H1 (cell line): ENCODE measurements around the gene GMEB2. TPM values are rescaled to one million over a fixed set of nuclear protein-coding genes. Genes with fewer than 3 reads are reported as not detected.

Experiments used
- ATF3 ChIP-seq: IDR thresholded peaks from 2 replicates; pipeline ENCODE4 v1.6.1; 2011; ENCODE audit warnings: low read depth, mild to moderate bottlenecking, low read length; ENCODE audit not compliant: insufficient read depth
- BRCA1 ChIP-seq: IDR thresholded peaks from 2 replicates; pipeline ENCODE4 v1.6.1; 2012; ENCODE audit warnings: low read depth, low read length, improper control_type of control experiment
- CEBPB ChIP-seq: IDR thresholded peaks from 2 replicates; pipeline ENCODE4 v1.6.1; 2012; ENCODE audit warnings: low read depth, low read length
- CHD1 ChIP-seq: IDR thresholded peaks from 2 replicates; pipeline ENCODE4 v1.6.1; 2012; ENCODE audit warnings: low read depth, low read length, improper control_type of control experiment
- CHD7 ChIP-seq: fragments of 300-600 bp; sonication (generic); IDR thresholded peaks from 2 replicates; pipeline ENCODE4 v1.7.1; 2012; ENCODE audit warnings: low read length, moderate library complexity, mild to moderate bottlenecking, inconsistent platforms; ENCODE audit not compliant: insufficient replicate concordance
- JUND ChIP-seq: IDR thresholded peaks from 2 replicates; pipeline ENCODE4 v1.6.1; 2011; ENCODE audit warnings: mild to moderate bottlenecking, improper control_type of control experiment, low read length
- RAD21 ChIP-seq, 2 experiments: IDR thresholded peaks in 1 of 2; conservative IDR thresholded peaks in 1 of 2; 2 replicates each; pipeline ENCODE4 v1.6.1; 2011; ENCODE audit warnings: low read depth in 2 of 2, low read length in 2 of 2, improper control_type of control experiment in 1 of 2, inconsistent platforms in 1 of 2, mild to moderate bottlenecking in 1 of 2, moderate library complexity in 1 of 2
- SIN3A ChIP-seq, 2 experiments: IDR thresholded peaks in 1 of 2; conservative IDR thresholded peaks in 1 of 2; 2 replicates each; pipeline ENCODE4 v1.6.1; 2011 to 2012; ENCODE audit warnings: low read length in 2 of 2, improper control_type of control experiment in 1 of 2, low read depth in 1 of 2, mild to moderate bottlenecking in 1 of 2
- SUZ12 ChIP-seq: fragments of 200-600 bp; sonication (generic); IDR thresholded peaks from 2 replicates; pipeline ENCODE4 v1.6.1; 2012; ENCODE audit warnings: mild to moderate bottlenecking, inconsistent platforms, low read length, moderate library complexity, mixed read lengths
- TAF1 ChIP-seq: IDR thresholded peaks from 2 replicates; pipeline ENCODE4 v1.6.1; 2011; ENCODE audit warnings: mild to moderate bottlenecking, low read depth, low read length
- polyA plus RNA-seq, 7 experiments: library from polyadenylated mRNA; depleted of rRNA in 3 of 7; stranded (reverse) in 5 of 7; unstranded in 2 of 7; fragments of >200 nt in 5 of 7; fragments of 200-250 nt in 2 of 7; gene quantifications; 1 replicate in 5 of 7; 2 replicates in 1 of 7; 4 replicates in 1 of 7; pipeline versions ENCODE4 v1.2.1 to v1.2.3, GENCODE V29; 2011 to 2013; ENCODE audit warnings: missing spikeins in 2 of 7, mixed read lengths in 2 of 7
- total RNA-seq: library from RNA; stranded (reverse); fragmentation: NEBNext Ultra II Directional; extraction: Animal tissue kit (Norgen Biotek cat#: 25700); gene quantifications from 2 replicates; pipeline ENCODE4 v1.2.1, GENCODE V29; 2021

GMEB2 gene
- total and polyA plus RNA-seq, 2 of the 8 experiments (the other 6 are each of a cell fraction or from before 2014, with no cell fraction given) = 12.9 to 14.2 TPM

DNA sequence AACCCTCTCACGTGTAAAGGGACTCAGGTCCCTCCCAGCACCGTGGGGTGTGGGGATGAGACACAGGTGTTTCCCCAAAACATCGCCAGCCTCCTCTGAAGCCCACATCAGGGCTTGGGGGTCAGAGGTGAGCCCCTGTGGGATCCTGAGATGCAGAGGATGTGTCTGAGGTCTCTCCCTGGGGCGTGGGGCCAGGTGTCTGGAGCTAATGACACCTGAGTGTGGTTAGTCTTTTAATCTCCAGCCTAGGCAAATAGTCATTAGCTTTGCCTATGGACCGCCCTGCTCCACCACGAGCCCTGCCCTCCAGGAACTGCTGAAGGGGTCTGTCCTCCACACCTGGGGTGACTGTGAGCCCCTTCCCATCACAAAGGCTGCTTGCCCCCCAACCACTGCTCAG lies 81.1 kb downstream of the GMEB2 start (continued):
- TF ChIP-seq CHD7 = no peak
- TF ChIP-seq CHD1 = no peak
- no peak for TF ChIP-seq BRCA1
- TF ChIP-seq RAD21 (IDR thresholded peaks at IDR 0.05 in 1 of 2, conservative IDR thresholded peaks at IDR 0.05 in 1 of 2; ENCODE audit: low read depth in 2 of 2, low read length in 2 of 2) = no peak
- TF ChIP-seq TAF1 = no peak
- TF ChIP-seq ATF3 = no peak
- no peak for TF ChIP-seq CEBPB
- TF ChIP-seq JUND = no peak
- TF ChIP-seq SUZ12 = no peak
- TF ChIP-seq SIN3A (conservative IDR thresholded peaks at IDR 0.05 in 1 of 2, IDR thresholded peaks at IDR 0.05 in 1 of 2; ENCODE audit: low read depth in 1 of 2, low read length in 2 of 2) = no peak
- TF ChIP-seq, all 59 proteins: peak for 0
